Neutrophil (primary cell): ENCODE data around the gene MZB1.

Experiments used
- H3K27ac ChIP-seq: fragments of 200-600 bp; sonication (generic); 2 replicates; pipeline ENCODE4 v1.5.1; 2016; ENCODE audit warnings: mild to moderate bottlenecking, moderate library complexity
- H3K27me3 ChIP-seq: fragments of 200-600 bp; sonication (generic); 2 replicates; pipeline ENCODE4 v1.6.0; 2016; ENCODE audit warnings: mild to moderate bottlenecking
- H3K36me3 ChIP-seq: fragments of 200-600 bp; sonication (generic); 2 replicates; pipeline ENCODE4 v1.5.1; 2017
- H3K4me1 ChIP-seq, 2 experiments: fragments of 200-600 bp in 1 of 2; sonication (generic) in 1 of 2; 1 replicate in 1 of 2; 2 replicates in 1 of 2; pipeline versions ENCODE4 v1.5.1 to v1.6.1; 2013 to 2016; ENCODE audit warnings: low read depth in 1 of 2, low read length in 1 of 2, mild to moderate bottlenecking in 1 of 2, moderate library complexity in 1 of 2; ENCODE audit not compliant: control insufficient read depth in 1 of 2, insufficient read depth in 1 of 2
- H3K4me3 ChIP-seq, 2 experiments: fragments of 200-600 bp in 1 of 2; sonication (generic) in 1 of 2; 1 replicate in 1 of 2; 2 replicates in 1 of 2; pipeline ENCODE4 v1.5.1; 2013 to 2016; ENCODE audit warnings: low read depth in 1 of 2, low read length in 1 of 2, mild to moderate bottlenecking in 1 of 2, moderate library complexity in 1 of 2
- H3K9me3 ChIP-seq: fragments of 200-600 bp; sonication (generic); 2 replicates; pipeline ENCODE4 v1.5.1; 2016
- TF ChIP-seq, protein P1 (sequence below): fragments of 200-600 bp; sonication (generic); IDR thresholded peaks from 2 replicates; pipeline ENCODE4 v1.5.1; 2016; ENCODE audit warnings: antibody characterized with exemption

Gene MZB1

DNA sequence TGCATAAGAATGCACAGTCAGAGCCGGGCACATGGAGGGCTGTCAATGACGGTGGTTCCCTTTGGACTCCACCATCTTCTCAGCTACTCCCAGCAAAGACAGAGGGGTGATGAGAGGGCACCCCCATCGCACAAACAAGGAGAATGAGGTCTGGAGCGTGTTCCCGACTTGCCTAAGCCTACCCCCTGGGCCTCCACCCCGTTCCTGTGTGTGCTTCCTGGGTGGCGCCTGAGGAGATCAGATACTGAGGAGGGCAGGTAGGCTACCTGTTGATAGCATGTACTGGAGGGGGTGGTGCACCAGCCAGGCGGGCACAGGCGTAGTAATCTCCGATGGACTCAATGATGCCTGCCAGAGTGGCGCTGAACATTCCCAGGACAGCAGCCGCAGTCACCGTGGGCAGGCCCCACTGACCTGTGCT, 10.8 kb downstream of the MZB1 start:
- H3K4me1 ChIP-seq, result peaks cover 8 to 11% of the 10 kb centered on the region in 2 experiments
- H3K9me3 ChIP-seq, result no peaks in the 10 kb centered on the region
- TF ChIP-seq, protein P1, sequence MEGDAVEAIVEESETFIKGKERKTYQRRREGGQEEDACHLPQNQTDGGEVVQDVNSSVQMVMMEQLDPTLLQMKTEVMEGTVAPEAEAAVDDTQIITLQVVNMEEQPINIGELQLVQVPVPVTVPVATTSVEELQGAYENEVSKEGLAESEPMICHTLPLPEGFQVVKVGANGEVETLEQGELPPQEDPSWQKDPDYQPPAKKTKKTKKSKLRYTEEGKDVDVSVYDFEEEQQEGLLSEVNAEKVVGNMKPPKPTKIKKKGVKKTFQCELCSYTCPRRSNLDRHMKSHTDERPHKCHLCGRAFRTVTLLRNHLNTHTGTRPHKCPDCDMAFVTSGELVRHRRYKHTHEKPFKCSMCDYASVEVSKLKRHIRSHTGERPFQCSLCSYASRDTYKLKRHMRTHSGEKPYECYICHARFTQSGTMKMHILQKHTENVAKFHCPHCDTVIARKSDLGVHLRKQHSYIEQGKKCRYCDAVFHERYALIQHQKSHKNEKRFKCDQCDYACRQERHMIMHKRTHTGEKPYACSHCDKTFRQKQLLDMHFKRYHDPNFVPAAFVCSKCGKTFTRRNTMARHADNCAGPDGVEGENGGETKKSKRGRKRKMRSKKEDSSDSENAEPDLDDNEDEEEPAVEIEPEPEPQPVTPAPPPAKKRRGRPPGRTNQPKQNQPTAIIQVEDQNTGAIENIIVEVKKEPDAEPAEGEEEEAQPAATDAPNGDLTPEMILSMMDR, result no peak
- H3K4me3 ChIP-seq, result no peak overlapping the region
- no peaks in the 10 kb centered on the region for H3K27me3 ChIP-seq
- H3K27ac ChIP-seq, result no peak overlapping the region
- H3K36me3 ChIP-seq, result peaks cover 21% of the 10 kb centered on the region

GRCh38 chr5:139378101-139378825, 11.4 kb downstream of the MZB1 start:
- Histone ChIP-seq H3K36me3 (peaks cover 28% of the 10 kb centered on the region), H3K27ac (no peak overlapping the region), H3K4me1 (peaks cover 4% of the 10 kb centered on the region in 2 experiments), H3K27me3 (no peaks in the 10 kb centered on the region), H3K9me3 (no peaks in the 10 kb centered on the region), H3K4me3 (no peak overlapping the region)
- TF ChIP-seq, protein P1, result no peak

DNA sequence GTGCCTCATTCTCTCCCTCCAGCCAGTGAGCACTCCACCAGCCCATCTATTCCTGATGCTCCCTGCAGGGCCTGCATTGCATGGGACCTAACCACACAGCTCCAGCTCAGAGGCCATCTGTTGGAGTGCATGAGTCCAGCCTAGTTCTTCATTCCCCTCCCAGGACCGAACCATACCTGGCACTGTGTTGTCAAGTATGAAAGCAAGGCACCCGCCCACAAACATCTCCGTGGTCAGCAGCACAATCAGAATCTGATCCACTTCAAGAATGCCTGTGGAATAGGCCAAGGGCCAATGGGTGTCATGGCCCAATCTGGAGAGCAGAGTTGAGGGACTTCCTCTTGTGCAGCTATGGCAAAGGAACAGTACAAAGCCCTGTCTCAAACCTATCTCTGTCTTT, 12.5 kb downstream of the MZB1 start:
- H3K4me1 ChIP-seq, result peaks cover 0 to 4% of the 10 kb centered on the region in 2 experiments
- H3K27ac ChIP-seq, result no peak overlapping the region
- H3K27me3 ChIP-seq, result no peaks in the 10 kb centered on the region
- no peaks in the 10 kb centered on the region for H3K9me3 ChIP-seq
- peaks cover 38% of the 10 kb centered on the region for H3K36me3 ChIP-seq
- TF ChIP-seq, protein P1, result no peak
- no peak overlapping the region for H3K4me3 ChIP-seq

- peaks cover 47% of the 10 kb centered on the region for H3K36me3 ChIP-seq
- H3K4me1 ChIP-seq, result peaks cover 0 to 4% of the 10 kb centered on the region in 2 experiments
- H3K27me3 ChIP-seq, result no peaks in the 10 kb centered on the region
- no peak overlapping the region for H3K27ac ChIP-seq
- H3K4me3 ChIP-seq, result no peak overlapping the region
- TF ChIP-seq, protein P1, result no peak
- H3K9me3 ChIP-seq, result no peaks in the 10 kb centered on the region
Observed at GRCh38 chr5:139376364-139376763, 13.3 kb downstream of the MZB1 start.

DNA sequence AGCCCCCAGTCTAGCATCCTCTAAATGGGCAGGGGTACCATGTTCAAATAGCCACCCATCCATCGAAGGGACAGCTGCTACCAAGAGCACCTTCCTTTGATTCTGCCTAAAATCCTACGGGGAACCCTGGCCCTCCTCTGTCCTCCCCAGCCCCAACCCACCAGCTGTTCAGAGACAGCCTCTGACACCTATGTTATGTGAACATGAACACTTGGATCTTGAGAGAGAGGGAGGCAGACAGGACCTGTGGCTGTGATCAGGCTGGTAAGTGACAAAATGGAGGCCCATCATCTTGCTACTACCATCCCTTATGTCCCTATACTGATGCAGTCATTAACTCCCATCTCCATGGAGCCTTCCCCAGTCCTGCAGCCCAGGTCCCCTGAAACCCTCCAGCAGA, 14.8 kb downstream of the MZB1 start:
- TF ChIP-seq, protein P1, result no peak
- no peak overlapping the region for H3K4me3 ChIP-seq
- H3K4me1 ChIP-seq, result peaks cover 0 to 4% of the 10 kb centered on the region in 2 experiments
- no peaks in the 10 kb centered on the region for H3K27me3 ChIP-seq
- H3K9me3 ChIP-seq, result no peaks in the 10 kb centered on the region
- H3K27ac ChIP-seq, result no peak overlapping the region
- H3K36me3 ChIP-seq, result peaks cover 58% of the 10 kb centered on the region
